8988T (cell line): ENCODE measurements around the gene HID1.
A peak's percentile ranks its signal among the peaks of the same experiment; 100 is the strongest.

Experiments used
- DNase-seq: peaks from one replicate; pipeline ENCODE4 v3.0.0; 2011

HID1 gene

DNA sequence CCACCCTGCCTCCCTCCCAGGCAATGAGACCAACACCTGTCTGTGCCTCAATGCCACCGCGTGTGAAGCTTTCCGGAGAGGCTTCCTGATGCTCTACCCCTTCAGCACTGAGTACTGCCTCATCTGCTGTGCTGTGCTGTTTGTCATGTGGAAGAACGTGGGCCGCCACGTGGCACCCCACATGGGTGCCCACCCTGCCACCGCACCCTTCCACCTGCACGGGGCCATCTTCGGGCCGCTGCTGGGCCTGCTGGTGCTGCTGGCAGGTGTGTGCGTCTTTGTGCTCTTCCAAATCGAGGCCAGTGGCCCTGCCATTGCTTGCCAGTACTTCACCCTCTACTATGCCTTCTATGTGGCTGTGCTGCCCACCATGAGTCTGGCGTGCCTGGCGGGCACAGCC is 25.9 kb downstream of the HID1 start:
- no peak for DNase-seq

DNA sequence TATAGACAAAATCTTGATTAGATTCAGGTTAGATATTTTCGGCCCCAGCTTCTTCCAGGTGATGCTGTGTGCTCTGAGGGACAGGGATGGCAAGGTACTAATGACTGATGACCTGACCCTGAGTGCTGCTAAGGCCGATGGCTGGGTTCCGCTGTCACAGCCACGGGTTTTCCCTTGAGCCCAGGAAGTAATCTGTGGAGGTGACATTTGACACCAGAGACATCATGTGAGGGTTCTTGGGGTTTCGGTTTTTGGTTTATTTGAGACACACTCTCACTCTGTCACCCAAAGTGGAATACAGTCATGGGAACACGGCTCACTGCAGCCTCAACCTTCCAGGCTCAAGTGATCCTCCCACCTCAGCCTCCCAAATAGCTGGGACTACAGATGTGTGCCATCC is 27.0 kb downstream of the HID1 start:
- DNase-seq: no peak

DNA sequence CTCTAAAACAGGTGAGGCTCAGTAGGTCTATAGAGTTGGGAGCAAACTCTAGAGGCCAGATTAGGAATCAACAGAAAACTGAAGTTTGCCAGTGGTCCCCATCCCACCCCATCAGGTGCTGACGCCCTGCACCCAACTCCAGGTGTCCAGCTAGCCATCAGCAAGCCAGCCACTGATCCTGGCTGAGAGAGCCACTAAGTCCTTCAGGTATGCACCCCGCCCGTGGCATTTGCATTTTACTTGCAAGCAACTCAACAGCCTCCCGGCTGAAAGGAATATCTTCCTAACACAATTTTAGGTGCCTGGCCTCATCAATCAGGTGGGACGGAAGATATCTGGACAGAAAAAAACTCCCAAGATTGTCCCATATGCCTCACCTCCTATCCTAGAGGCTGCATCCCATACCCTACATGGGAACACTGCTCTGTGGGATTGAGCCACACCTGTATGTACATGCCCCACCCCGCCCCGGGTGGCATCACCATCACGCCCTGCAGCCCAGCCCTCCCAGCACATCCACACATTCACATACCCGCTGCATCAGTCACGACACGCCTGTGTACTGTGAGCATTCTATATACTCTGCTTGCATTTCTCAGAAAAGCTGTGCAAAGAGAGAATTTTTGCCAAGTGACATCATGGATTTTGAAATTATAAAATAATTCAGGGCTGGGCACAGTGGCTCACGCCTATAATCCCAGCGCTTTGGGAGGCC is 28.6 kb downstream of the HID1 start:
- no peak for DNase-seq

GRCh38 chr17:74941128-74941725 is 31.3 kb downstream of the HID1 start:
- DNase-seq: no peak

DNA sequence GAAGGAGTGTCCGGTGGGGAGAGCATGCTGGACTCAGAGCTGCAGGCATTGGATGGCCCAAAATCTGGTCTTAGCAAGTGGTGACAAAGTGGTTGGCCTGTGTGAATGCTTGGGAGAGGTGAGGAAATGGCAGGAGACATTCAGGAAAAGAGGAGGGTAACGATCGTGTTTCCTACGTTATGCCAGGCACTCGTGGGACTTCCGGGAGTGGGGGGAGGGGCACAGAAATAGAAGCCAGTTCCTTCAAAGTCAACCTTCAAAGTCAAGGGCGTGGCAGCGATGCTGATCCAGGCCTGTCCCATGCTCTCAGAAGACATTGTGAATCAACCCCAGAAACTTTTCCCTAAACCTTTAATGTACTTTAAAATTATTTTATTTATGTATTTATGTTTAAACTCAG is 33.0 kb downstream of the HID1 start:
- no peak for DNase-seq

DNA sequence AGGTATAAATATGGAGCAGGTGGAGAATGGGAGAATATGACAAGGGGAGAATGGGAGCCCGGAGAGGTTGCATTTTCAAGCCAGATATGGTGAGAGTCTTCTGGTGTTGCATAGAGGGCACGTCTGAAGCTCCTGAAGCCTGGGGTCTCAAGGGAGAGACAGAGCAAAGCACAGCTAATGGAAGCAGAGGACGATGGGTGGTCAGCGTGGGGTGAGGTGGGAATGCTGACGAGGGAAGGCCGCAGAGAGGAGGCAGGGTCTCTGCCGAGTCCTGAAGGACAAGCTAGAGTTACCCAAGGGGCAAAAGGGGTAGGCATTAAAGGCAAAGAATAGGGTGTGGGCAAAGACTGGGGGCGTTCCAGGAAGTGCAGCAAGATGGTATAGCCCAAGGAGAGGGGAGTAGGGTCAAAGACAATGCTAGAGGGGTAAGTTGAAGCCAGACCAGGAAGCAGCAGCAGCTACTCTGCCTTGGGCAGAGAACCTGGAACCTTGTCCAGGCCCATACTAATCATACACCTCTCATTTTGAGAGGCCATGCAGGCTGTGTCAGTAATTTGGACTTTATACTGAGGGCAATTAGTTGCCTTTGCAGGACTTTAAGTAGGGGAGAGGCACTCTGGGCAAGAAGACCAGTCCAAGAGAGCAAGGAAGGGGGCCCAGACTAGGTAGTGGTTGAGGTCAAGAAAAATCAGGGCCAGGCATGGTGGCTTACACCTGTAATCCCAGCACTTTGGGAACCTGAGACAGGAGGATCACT is 34.2 kb downstream of the HID1 start:
- no peak for DNase-seq

GRCh38 chr17:74937064-74938051 is 35.2 kb downstream of the HID1 start:
- no peak for DNase-seq

GRCh38 chr17:74936470-74936799 is 36.1 kb downstream of the HID1 start:
- DNase-seq: no peak

GRCh38 chr17:74935585-74936469 is 36.7 kb downstream of the HID1 start, which contains the start of gene OTOP3:
Gene OTOP3, plus strand, starts transcription at chr17:74935898. Its CDS starts 24 bp downstream, at chr17:74935922.
- no peak for DNase-seq

DNA sequence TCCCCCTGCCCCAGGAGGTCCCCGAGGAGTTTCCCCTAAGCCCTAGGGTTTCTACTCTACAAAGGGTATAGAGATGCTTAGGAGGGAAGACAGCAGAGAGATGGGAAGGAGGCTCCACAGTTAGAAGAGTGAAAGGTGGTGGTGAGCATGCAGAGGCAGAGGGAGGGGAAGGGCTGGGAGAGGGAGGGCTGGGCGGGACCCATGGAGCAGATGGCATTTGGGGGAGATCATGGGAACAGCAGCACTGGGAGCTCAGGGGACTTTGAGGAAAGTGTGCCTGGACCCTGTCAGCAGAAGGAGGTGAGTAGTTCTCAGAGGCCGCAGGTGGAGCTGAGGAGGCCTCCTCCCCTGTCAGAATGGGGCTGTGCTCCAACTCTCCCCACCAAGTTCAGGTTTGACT is 37.5 kb downstream of the HID1 start:
- no peak for DNase-seq

DNA sequence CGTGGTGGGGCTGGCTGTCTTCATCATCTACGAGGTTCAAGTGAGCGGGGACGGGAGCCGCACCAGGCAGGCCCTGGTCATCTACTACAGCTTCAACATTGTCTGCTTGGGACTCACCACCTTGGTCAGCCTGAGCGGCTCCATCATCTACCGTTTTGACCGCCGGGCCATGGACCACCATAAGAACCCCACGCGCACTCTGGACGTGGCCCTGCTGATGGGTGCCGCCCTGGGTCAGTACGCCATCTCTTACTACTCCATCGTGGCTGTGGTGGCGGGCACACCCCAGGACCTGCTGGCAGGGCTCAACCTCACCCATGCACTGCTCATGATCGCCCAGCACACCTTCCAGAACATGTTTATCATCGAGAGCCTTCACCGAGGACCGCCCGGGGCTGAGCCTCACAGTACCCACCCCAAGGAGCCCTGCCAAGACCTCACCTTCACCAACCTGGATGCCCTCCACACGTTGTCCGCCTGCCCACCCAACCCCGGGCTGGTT is 42.0 kb downstream of the HID1 start:
- DNase-seq: no peak

- no peak for DNase-seq
These were observed 43.8 kb downstream of the HID1 start for GRCh38 chr17:74928786-74929185.

DNA sequence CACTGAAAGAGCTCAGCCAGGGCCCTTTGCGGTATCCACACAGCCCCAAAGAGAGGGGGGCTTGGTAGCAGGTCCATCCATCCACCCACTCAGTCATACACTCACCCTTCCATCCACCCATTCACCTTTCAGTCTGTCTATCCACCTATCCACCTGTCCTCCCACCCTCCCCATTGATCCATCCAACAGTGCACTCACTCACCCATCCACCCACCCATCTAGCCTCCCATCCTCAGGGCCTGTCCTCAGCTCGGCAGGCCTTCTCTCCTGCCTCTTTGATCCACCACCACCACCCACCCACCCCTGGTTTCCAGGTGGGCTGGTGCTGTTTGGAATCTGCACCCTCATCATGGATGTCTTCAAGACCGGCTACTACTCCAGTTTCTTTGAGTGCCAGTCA is 47.3 kb downstream of the HID1 start:
- no peak for DNase-seq

DNA sequence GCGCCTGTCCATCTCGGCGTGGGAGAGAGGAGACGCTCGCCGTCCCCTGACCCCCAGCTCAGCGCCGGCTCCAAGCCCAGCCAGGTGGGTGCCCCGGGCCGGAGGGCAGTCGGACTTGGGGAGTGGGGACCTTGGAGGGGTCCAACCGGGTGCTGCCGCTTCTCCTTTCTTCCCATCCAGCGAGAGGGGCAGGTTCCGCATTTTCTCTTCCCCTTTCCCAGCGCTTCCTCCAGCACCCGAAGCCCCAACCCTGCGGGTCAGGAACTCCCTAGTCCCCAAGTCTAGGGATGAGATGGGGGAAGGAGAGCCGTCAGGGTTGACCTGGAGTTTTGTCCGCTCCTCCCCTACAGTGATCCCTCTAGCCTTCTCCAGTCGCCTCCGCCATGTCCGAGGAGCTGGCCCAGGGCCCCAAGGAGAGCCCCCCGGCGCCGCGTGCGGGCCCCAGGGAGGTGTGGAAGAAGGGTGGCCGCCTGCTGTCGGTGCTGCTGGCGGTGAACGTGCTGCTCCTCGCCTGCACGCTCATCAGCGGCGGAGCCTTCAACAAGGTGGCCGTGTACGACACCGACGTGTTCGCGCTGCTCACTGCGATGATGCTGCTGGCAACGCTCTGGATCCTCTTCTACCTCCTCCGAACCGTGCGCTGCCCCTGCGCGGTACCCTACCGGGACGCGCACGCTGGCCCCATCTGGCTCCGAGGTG is 48.2 kb downstream of the HID1 start, which contains the start of gene OTOP2:
TSS of gene OTOP2 (plus strand) at position 24 of the 699 bp plus-strand sequence. CDS start at position 384, 360 bp downstream.
- no peak for DNase-seq

- DNase-seq: peak; percentile 89
These were observed 48.9 kb downstream of the HID1 start for GRCh38 chr17:74923538-74924249.

DNA sequence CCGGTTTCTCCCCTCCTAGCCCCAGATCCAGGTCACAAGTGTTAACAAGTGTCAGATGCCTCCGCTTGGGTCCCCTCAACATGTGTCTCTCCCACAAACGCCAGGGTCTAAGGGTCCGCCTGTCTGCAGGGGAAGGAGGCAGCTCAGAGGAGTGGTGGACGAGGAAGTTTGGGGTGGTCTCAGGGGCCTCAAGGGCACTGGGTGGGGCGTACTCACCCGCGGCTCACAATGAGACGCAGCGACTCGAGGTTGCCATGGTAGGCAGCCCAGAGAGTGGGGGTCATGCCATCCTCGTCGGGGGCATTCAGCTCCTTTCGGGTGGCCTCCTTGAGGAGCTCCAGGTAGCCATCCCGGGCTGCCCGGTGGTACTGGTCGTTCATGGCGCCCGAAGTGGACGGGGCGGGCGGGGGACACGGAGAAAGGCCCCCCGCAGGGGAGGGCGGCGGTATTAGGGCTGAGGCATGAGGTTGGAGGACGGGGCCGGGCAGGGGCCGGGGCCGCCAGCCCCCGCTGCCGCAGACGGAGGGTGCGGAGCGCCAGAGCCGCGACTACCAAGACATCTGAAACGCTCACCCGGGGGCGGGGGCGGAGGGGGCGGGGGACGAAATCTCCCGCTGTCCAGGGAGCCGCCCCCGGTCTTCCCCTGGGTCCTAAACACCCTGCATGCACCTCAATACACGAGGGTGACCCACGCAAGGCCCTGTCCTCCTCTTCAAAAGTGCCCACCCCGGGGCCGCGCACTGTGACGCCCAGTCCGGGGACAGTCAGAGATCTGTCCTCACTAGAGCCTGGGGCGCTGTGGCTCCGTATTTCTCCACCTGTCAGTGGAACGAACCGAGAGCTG is 49.6 kb downstream of the HID1 start, which contains the start of gene USH1G:
TSS of gene USH1G (minus strand) at position 562 of the 844 bp plus-strand sequence. CDS start at position 380, 182 bp downstream.
- DNase-seq: no peak

DNA sequence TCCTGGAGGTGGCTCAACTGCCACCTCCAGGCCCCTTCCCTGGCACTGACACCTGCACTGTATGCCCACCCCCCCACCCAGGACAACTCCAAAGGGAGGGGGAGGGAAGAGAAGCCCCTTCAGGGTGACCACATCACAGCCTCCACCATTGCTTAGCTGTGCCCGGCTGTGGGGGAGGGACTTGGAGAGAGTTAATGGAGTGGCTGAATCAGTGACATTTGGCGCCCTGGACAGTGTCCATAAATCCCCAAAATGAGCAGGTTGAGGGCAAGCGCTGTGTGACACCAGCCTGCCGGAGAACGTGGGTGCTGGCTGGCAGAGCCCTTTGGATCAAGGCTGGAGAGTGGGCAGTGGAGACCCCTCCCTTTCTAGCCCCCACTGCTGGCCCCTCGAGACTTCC is 50.4 kb downstream of the HID1 start:
- no peak for DNase-seq

DNA sequence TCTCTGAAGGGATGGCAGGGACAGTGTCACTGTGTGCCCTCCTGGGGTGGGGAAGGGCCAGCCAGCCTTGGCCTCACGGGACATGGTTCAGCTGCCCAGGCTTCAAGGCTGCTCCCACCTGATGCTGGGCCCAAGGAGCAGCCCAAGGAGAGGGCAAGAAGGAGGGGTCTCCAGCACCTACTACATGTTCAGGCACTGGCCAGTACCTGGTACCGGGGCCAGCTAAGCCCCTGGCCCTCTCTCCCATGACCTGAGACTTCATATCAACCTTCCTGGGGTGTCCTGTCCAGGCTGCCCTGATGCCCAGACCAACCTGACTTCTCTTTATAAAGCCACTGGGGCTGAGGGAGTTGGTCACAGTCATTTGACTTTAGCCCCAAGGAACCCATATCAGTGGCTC is 50.8 kb downstream of the HID1 start:
- no peak for DNase-seq
